MM.1S (cell line): Measurements from ENCODE around the gene RANBP2.
A peak's percentile ranks its signal among the peaks of the same experiment; 100 is the strongest.
"Not testable (repeated sequence)": the region's sequence is repeated elsewhere in the genome, so short reads cannot be mapped to it uniquely, and the experiment has no call there.

Source experiments
- DNase-seq: peaks from one replicate; pipeline ENCODE4 v3.0.0-alpha.2; 2015
- H2AFZ ChIP-seq: fragments of 300-600 bp; sonication (generic); 2 replicates; pipeline ENCODE4 v1.6.0; 2016; ENCODE audit warnings: antibody characterized with exemption, low read length
- H3F3A ChIP-seq: fragments of 300-600 bp; sonication (generic); 2 replicates; pipeline ENCODE4 v1.6.1; 2016; ENCODE audit warnings: mild to moderate bottlenecking, antibody characterized with exemption, low read length, moderate library complexity, mixed read lengths; ENCODE audit not compliant: insufficient read depth
- H3K27ac ChIP-seq: fragments of 300-600 bp; sonication (generic); 2 replicates; pipeline ENCODE4 v1.5.1; 2016; ENCODE audit warnings: mild to moderate bottlenecking, low read length
- H3K27me3 ChIP-seq: fragments of 300-600 bp; sonication (generic); replicated peaks from 2 replicates; pipeline ENCODE4 v1.6.0; 2016; ENCODE audit warnings: low read length; ENCODE audit not compliant: insufficient read depth
- H3K36me3 ChIP-seq: fragments of 300-600 bp; sonication (generic); replicated peaks from 2 replicates; pipeline ENCODE4 v1.6.1; 2016; ENCODE audit warnings: mild to moderate bottlenecking, low read length, mixed read lengths; ENCODE audit not compliant: insufficient read depth
- H3K4me1 ChIP-seq: fragments of 300-600 bp; sonication (generic); 2 replicates; pipeline ENCODE4 v1.6.1; 2016; ENCODE audit warnings: low read length, mixed read lengths
- H3K4me2 ChIP-seq: fragments of 300-600 bp; sonication (generic); 2 replicates; pipeline ENCODE4 v1.6.0; 2016; ENCODE audit warnings: low read depth, low read length
- H3K4me3 ChIP-seq: fragments of 300-600 bp; sonication (generic); 2 replicates; pipeline ENCODE4 v1.5.1; 2016; ENCODE audit warnings: low read length, mixed read lengths
- H3K79me2 ChIP-seq: fragments of 300-600 bp; sonication (generic); 2 replicates; pipeline ENCODE4 v1.6.1; 2016; ENCODE audit warnings: mixed run types, low read length, mixed read lengths
- H3K9ac ChIP-seq: fragments of 300-600 bp; sonication (generic); 2 replicates; pipeline ENCODE4 v1.6.1; 2016; ENCODE audit warnings: low read length, mixed read lengths
- H3K9me2 ChIP-seq: fragments of 300-600 bp; sonication (generic); replicated peaks from 2 replicates; pipeline ENCODE4 v1.6.1; 2016; ENCODE audit warnings: mild to moderate bottlenecking, low read length, mixed read lengths; ENCODE audit not compliant: insufficient read depth
- H3K9me3 ChIP-seq: fragments of 300-600 bp; sonication (generic); replicated peaks from 2 replicates; pipeline ENCODE4 v1.6.1; 2016; ENCODE audit warnings: mild to moderate bottlenecking, low read length, mixed read lengths; ENCODE audit not compliant: insufficient read depth
- H4K20me1 ChIP-seq: fragments of 300-600 bp; sonication (generic); 2 replicates; pipeline ENCODE4 v1.6.1; 2016; ENCODE audit warnings: mild to moderate bottlenecking, low read length, moderate library complexity, mixed read lengths; ENCODE audit not compliant: insufficient read depth
- TF ChIP-seq, protein P1 (sequence below): fragments of 300-600 bp; sonication (generic); IDR thresholded peaks from 2 replicates; pipeline ENCODE4 v1.5.1; 2016; ENCODE audit warnings: antibody characterized with exemption, low read length, mixed read lengths

Gene RANBP2

DNA sequence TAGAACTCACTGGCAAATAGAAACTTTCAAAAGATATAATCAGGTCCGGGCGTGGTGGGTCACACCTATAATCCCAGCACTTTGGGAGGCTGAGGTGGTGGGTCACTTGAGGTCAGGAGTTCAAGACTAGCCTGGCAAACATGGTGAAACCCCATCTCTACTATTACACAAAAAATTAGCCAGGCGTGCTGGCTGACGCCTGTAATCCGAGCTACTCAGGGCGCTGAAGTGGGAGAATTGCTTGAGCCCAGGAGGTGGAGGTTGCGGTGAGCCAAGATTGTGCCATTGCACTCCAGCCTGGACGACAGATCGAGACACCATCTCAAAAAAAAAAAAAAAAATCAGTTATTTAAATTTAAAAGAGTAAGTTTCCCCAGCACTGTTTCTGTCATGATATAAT, 38.7 kb downstream of the RANBP2 start:
- not testable (repeated sequence) for H3K27ac ChIP-seq, H2AFZ ChIP-seq, H3K4me1 ChIP-seq, H3K79me2 ChIP-seq, H3K4me2 ChIP-seq, H3K9ac ChIP-seq, DNase-seq, H3K9me3 ChIP-seq, H3K9me2 ChIP-seq, H3K27me3 ChIP-seq, H3K36me3 ChIP-seq, H4K20me1 ChIP-seq, H3F3A ChIP-seq, H3K4me3 ChIP-seq

DNA sequence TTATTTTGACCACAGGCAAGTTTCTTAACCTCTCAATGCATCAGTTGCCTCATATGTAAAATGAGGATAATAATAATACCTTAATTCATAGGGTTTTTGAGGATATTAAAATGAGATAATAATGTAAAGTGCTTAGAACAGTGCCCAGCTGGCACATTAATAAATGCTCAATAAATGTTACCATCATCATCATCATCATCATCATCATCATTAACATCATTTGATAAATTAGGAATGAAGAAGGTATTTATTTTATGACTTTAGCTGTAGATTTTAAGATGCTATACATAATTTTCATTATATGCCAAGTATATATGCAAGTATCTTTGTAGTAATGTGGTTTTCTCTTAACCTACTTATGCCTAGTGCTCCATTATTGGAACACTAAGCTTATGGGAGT, 43.3 kb downstream of the RANBP2 start:
- H4K20me1 ChIP-seq, H3K4me3 ChIP-seq, H3K27me3 ChIP-seq, H3K9me2 ChIP-seq, H3K9me3 ChIP-seq, H3K27ac ChIP-seq, DNase-seq, H3F3A ChIP-seq, H3K79me2 ChIP-seq, H3K4me2 ChIP-seq, H2AFZ ChIP-seq, H3K9ac ChIP-seq, H3K4me1 ChIP-seq: not testable (repeated sequence)
- peaks cover 22% of the 10 kb centered on the region for H3K36me3 ChIP-seq

DNA sequence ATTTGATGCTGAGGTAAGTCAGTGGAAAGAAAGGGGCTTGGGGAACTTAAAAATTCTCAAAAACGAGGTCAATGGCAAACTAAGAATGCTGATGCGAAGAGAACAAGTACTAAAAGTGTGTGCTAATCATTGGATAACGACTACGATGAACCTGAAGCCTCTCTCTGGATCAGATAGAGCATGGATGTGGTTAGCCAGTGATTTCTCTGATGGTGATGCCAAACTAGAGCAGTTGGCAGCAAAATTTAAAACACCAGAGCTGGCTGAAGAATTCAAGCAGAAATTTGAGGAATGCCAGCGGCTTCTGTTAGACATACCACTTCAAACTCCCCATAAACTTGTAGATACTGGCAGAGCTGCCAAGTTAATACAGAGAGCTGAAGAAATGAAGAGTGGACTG, 47.4 kb downstream of the RANBP2 start:
- H3K36me3 ChIP-seq, result peaks cover 24% of the 10 kb centered on the region
- not testable (repeated sequence) for H3K4me1 ChIP-seq, H3K79me2 ChIP-seq, H3K27ac ChIP-seq, H3F3A ChIP-seq, DNase-seq, H3K27me3 ChIP-seq, H3K9me2 ChIP-seq, H3K9ac ChIP-seq, H4K20me1 ChIP-seq, H2AFZ ChIP-seq, H3K9me3 ChIP-seq, H3K4me2 ChIP-seq, H3K4me3 ChIP-seq

DNA sequence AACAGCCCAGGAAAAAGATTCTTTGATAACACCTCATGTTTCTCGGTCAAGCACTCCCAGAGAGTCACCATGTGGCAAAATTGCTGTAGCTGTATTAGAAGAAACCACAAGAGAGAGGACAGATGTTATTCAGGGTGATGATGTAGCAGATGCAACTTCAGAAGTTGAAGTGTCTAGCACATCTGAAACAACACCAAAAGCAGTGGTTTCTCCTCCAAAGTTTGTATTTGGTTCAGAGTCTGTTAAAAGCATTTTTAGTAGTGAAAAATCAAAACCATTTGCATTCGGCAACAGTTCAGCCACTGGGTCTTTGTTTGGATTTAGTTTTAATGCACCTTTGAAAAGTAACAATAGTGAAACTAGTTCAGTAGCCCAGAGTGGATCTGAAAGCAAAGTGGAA, 48.6 kb downstream of the RANBP2 start:
- H2AFZ ChIP-seq, H3K9me2 ChIP-seq, H3F3A ChIP-seq, H3K27me3 ChIP-seq, H3K79me2 ChIP-seq, H3K4me1 ChIP-seq, H4K20me1 ChIP-seq, H3K9me3 ChIP-seq: not testable (repeated sequence)
- H3K4me3 ChIP-seq, result peak overlapping the region; percentile 35; the same call in 1 of the 2 replicates
- peak; percentile 73 for DNase-seq
- H3K9ac ChIP-seq, result peak overlapping the region; percentile 50; the same call in 1 of the 2 replicates
- H3K4me2 ChIP-seq, result peak overlapping the region; percentile 81; the same call in 1 of the 2 replicates
- H3K36me3 ChIP-seq, result peaks cover 29% of the 10 kb centered on the region
- H3K27ac ChIP-seq, result peak overlapping the region; percentile 88

DNA sequence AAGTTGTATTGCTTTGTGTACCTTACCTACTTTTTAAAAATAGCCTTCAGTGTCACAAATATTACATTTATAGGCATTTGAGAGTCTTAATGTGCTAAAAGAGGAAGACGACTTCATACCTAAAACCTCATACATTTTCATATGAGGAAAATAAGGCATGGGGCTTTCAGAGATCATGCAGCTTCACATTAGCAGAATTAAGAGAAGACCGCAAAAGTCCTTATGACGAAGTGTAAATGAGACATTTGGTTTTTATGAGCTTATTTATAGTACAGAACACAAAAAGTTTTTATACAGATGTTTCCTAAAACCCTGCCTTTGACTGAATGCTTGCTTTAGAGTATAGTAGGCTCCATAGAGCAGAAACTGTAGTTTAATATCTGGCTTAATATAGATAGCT, 57.2 kb downstream of the RANBP2 start:
- peaks cover 27% of the 10 kb centered on the region for H3F3A ChIP-seq
- TF ChIP-seq, protein P1, sequence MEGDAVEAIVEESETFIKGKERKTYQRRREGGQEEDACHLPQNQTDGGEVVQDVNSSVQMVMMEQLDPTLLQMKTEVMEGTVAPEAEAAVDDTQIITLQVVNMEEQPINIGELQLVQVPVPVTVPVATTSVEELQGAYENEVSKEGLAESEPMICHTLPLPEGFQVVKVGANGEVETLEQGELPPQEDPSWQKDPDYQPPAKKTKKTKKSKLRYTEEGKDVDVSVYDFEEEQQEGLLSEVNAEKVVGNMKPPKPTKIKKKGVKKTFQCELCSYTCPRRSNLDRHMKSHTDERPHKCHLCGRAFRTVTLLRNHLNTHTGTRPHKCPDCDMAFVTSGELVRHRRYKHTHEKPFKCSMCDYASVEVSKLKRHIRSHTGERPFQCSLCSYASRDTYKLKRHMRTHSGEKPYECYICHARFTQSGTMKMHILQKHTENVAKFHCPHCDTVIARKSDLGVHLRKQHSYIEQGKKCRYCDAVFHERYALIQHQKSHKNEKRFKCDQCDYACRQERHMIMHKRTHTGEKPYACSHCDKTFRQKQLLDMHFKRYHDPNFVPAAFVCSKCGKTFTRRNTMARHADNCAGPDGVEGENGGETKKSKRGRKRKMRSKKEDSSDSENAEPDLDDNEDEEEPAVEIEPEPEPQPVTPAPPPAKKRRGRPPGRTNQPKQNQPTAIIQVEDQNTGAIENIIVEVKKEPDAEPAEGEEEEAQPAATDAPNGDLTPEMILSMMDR, result no peak
- H3K4me3 ChIP-seq, result 0 out of 2 replicates have a peak overlapping the region, but pooled peaks have one; percentile 6
- H3K36me3 ChIP-seq, result peaks cover 8% of the 10 kb centered on the region; the same call in 1 of the 2 replicates
- peak overlapping the region; percentile 91 for H3K27ac ChIP-seq
- H3K79me2 ChIP-seq, result peaks cover 21% of the 10 kb centered on the region
- no peak overlapping the region for H2AFZ ChIP-seq
- H3K9me2 ChIP-seq, result no peaks in the 10 kb centered on the region
- H4K20me1 ChIP-seq, result no peaks in the 10 kb centered on the region
- peak overlapping the region; percentile 59 for H3K9ac ChIP-seq
- H3K27me3 ChIP-seq, result no peaks in the 10 kb centered on the region
- DNase-seq, result peak; percentile 83
- peak overlapping the region; percentile 27; the same call in 1 of the 2 replicates for H3K4me2 ChIP-seq
- peaks cover 33% of the 10 kb centered on the region for H3K4me1 ChIP-seq
- no peaks in the 10 kb centered on the region for H3K9me3 ChIP-seq
